ENCODE data around the gene XRCC1. TPM values are rescaled to one million over a fixed set of nuclear protein-coding genes. Genes with fewer than 3 reads are reported as not detected.

XRCC1 gene
- total and polyA plus RNA-seq, 9 of the 15 experiments (the other 6 are each of a cell fraction or from before 2014, with no cell fraction given) = 1.5 to 36.9 (median 24.9) TPM

- TF ChIP-seq, protein P1, sequence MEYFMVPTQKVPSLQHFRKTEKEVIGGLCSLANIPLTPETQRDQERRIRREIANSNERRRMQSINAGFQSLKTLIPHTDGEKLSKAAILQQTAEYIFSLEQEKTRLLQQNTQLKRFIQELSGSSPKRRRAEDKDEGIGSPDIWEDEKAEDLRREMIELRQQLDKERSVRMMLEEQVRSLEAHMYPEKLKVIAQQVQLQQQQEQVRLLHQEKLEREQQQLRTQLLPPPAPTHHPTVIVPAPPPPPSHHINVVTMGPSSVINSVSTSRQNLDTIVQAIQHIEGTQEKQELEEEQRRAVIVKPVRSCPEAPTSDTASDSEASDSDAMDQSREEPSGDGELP (CRISPR knock-in tag; IDR thresholded peaks at IDR 0.05; ENCODE audit: borderline replicate concordance) = peak; percentile 53; the same call in 1 of the 2 replicates
- TF ChIP-seq NRF1 (conservative IDR thresholded peaks at IDR 0.05 in 1 of 2, IDR thresholded peaks at IDR 0.05 in 1 of 2) = peak; percentile 91 to 93
- TF ChIP-seq PHF21A (IDR thresholded peaks at IDR 0.05; ENCODE audit: borderline replicate concordance, low read depth) = no peak
- no peak for TF ChIP-seq NFXL1 (CRISPR knock-in tag; IDR thresholded peaks at IDR 0.05)
- TF ChIP-seq CEBPG (CRISPR knock-in tag; IDR thresholded peaks at IDR 0.05) = peak; percentile 81
- peak; percentile 76 to 86 for TF ChIP-seq CEBPG (tag; conservative IDR thresholded peaks at IDR 0.05 in 1 of 2, IDR thresholded peaks at IDR 0.05 in 1 of 2)
- TF ChIP-seq HNRNPLL (IDR thresholded peaks at IDR 0.05; ENCODE audit: low read depth, low read length, poor library complexity, severe bottlenecking) = peak; percentile 91
- TF ChIP-seq ZNF124 (CRISPR knock-in tag; IDR thresholded peaks at IDR 0.05) = no peak
- no peak for TF ChIP-seq NFE2L1 (tag; IDR thresholded peaks at IDR 0.05; ENCODE audit: borderline replicate concordance, low read depth)
- no peak for TF ChIP-seq PCBP1 (IDR thresholded peaks at IDR 0.05; ENCODE audit: low read depth, low read length, poor library complexity, severe bottlenecking)
- no peak for TF ChIP-seq PTBP1 (IDR thresholded peaks at IDR 0.05; ENCODE audit: low read depth, low read length)
- peak; percentile 45 for TF ChIP-seq CCNT2 (IDR thresholded peaks at IDR 0.05; ENCODE audit: borderline replicate concordance, extremely low read depth, insufficient read length, low read depth, low read length)
- TF ChIP-seq, protein P2, sequence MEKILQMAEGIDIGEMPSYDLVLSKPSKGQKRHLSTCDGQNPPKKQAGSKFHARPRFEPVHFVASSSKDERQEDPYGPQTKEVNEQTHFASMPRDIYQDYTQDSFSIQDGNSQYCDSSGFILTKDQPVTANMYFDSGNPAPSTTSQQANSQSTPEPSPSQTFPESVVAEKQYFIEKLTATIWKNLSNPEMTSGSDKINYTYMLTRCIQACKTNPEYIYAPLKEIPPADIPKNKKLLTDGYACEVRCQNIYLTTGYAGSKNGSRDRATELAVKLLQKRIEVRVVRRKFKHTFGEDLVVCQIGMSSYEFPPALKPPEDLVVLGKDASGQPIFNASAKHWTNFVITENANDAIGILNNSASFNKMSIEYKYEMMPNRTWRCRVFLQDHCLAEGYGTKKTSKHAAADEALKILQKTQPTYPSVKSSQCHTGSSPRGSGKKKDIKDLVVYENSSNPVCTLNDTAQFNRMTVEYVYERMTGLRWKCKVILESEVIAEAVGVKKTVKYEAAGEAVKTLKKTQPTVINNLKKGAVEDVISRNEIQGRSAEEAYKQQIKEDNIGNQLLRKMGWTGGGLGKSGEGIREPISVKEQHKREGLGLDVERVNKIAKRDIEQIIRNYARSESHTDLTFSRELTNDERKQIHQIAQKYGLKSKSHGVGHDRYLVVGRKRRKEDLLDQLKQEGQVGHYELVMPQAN (IDR thresholded peaks at IDR 0.05; ENCODE audit: borderline replicate concordance) = peak; percentile 33; the same call in 1 of the 2 replicates
- TF ChIP-seq SREBF2 (CRISPR knock-in tag; IDR thresholded peaks at IDR 0.05) = no peak
- TF ChIP-seq HDAC1 (IDR thresholded peaks at IDR 0.05) = no peak
These were observed 41.6 kb downstream of the XRCC1 start (continued) for GRCh38 chr19:43533546-43534304.
